ENCODE results near the gene CARF. TPM values are rescaled to one million over a fixed set of nuclear protein-coding genes. Genes with fewer than 3 reads are reported as not detected.
"Not testable (repeated sequence)": the region's sequence is repeated elsewhere in the genome, so short reads cannot be mapped to it uniquely, and the experiment has no call there.

Gene CARF
- total RNA-seq, 1 donor from 2014 or later, result 8.1 TPM

DNA sequence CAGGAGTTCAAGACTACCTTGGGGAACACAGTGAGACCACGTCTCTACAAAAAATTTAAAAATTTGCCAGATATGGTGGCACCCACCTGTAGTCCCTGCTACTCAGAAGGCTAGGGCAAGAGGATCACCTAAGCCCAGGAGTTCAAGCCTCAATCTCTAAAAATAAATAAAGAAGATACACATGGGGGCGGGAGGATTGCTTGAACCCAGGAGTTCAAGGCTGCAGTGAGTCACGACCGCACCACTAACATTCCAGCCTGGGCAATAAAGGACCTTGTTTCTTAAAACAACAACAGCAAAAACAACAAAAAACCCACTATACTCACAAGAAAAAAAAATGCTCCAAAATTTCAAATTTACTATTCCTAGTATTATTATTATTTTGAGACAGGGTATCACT is 30.5 kb upstream of the CARF start:
- no peak for DNase-seq
- H3K4me3 ChIP-seq, result no peak overlapping the region
- TF ChIP-seq, protein P1, sequence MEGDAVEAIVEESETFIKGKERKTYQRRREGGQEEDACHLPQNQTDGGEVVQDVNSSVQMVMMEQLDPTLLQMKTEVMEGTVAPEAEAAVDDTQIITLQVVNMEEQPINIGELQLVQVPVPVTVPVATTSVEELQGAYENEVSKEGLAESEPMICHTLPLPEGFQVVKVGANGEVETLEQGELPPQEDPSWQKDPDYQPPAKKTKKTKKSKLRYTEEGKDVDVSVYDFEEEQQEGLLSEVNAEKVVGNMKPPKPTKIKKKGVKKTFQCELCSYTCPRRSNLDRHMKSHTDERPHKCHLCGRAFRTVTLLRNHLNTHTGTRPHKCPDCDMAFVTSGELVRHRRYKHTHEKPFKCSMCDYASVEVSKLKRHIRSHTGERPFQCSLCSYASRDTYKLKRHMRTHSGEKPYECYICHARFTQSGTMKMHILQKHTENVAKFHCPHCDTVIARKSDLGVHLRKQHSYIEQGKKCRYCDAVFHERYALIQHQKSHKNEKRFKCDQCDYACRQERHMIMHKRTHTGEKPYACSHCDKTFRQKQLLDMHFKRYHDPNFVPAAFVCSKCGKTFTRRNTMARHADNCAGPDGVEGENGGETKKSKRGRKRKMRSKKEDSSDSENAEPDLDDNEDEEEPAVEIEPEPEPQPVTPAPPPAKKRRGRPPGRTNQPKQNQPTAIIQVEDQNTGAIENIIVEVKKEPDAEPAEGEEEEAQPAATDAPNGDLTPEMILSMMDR (IDR thresholded peaks at IDR 0.05; ENCODE audit: borderline replicate concordance), result no peak
- peaks cover 40% of the 10 kb centered on the region for H3K36me3 ChIP-seq
- peaks cover 8% of the 10 kb centered on the region for H3K4me1 ChIP-seq
- H3K9me3 ChIP-seq (replicated peaks), result no peaks in the 10 kb centered on the region
- H3K27ac ChIP-seq (replicated peaks), result no peak overlapping the region
- no peaks in the 10 kb centered on the region for H3K27me3 ChIP-seq (ENCODE audit: low read depth)
- intact Hi-C loops (cut with micrococcal nuclease), result no loop called here

DNA sequence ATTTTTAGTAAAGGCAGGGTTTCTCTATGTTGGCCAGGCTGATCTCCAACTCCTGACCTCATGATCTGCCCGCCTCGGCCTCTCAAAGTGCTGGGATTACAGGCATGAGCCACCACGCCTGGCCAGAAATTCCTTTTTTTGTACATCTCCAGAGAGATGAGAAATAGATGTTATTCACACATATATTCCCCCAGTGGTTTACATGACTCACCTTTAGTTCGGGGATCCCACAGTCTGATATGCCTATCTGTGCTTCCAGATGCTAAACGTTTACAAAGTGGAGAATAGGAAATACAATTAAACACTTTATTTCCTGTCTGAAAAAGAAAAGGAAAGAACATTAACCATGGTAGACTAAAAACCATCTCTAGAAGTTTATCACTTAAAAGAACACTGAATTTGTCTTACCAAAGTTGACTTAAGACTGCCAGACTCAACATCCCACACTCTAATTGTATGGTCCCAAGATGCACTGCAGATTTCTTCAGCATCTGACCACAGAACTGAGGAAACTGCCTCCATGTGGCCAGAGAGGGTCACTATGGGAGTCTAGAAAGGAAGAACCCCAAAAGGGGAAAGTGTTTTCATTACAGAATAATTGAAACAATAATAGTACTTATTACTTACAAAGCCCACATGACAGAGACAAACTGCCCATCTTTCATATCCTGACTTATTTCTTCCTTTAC is 27.9 kb upstream of the CARF start:
- H3K4me3 ChIP-seq, result no peak overlapping the region
- H3K27ac ChIP-seq (replicated peaks), result no peak overlapping the region
- peaks cover 8% of the 10 kb centered on the region for H3K4me1 ChIP-seq
- no peak for DNase-seq
- intact Hi-C loops (cut with micrococcal nuclease), result no loop called here
- peaks cover 49% of the 10 kb centered on the region for H3K36me3 ChIP-seq
- no peaks in the 10 kb centered on the region for H3K9me3 ChIP-seq (replicated peaks)
- no peaks in the 10 kb centered on the region for H3K27me3 ChIP-seq (ENCODE audit: low read depth)
- TF ChIP-seq, protein P1 (IDR thresholded peaks at IDR 0.05; ENCODE audit: borderline replicate concordance), result no peak

GRCh38 chr2:202885190-202885589 is 26.9 kb upstream of the CARF start:
- H3K27ac ChIP-seq (replicated peaks), result no peak overlapping the region
- intact Hi-C loops (cut with micrococcal nuclease), result no loop called here

GRCh38 chr2:202905507-202905906 is 6.6 kb upstream of the CARF start:
- DNase-seq; intact Hi-C loops (cut with micrococcal nuclease): not testable (repeated sequence)
- H3K4me1 ChIP-seq, result peaks cover 19% of the 10 kb centered on the region

More at GRCh38 chr2:202885190-202885589, 26.9 kb upstream of the CARF start:
- peaks cover 8% of the 10 kb centered on the region for H3K4me1 ChIP-seq
- DNase-seq, result no peak
- peaks cover 58% of the 10 kb centered on the region for H3K36me3 ChIP-seq
- no peaks in the 10 kb centered on the region for H3K27me3 ChIP-seq (ENCODE audit: low read depth)
- no peak overlapping the region for H3K4me3 ChIP-seq
- no peaks in the 10 kb centered on the region for H3K9me3 ChIP-seq (replicated peaks)
- TF ChIP-seq, protein P1 (IDR thresholded peaks at IDR 0.05; ENCODE audit: borderline replicate concordance), result no peak

GRCh38 chr2:202908186-202908585 is 3.9 kb upstream of the CARF start:
- intact Hi-C loops (cut with micrococcal nuclease), result no loop called here
- H3K27me3 ChIP-seq (ENCODE audit: low read depth), result no peaks in the 10 kb centered on the region
- H3K4me3 ChIP-seq, result no peak overlapping the region
- TF ChIP-seq, protein P1 (IDR thresholded peaks at IDR 0.05; ENCODE audit: borderline replicate concordance), result no peak
- H3K27ac ChIP-seq (replicated peaks), result no peak overlapping the region
- H3K36me3 ChIP-seq, result peaks cover 17% of the 10 kb centered on the region
- no peak for DNase-seq
- H3K4me1 ChIP-seq, result peaks cover 35% of the 10 kb centered on the region
- peaks cover 3% of the 10 kb centered on the region for H3K9me3 ChIP-seq (replicated peaks)

More at GRCh38 chr2:202905507-202905906, 6.6 kb upstream of the CARF start:
- not testable (repeated sequence) for H3K27ac ChIP-seq (replicated peaks); H3K9me3 ChIP-seq (replicated peaks); H3K27me3 ChIP-seq (ENCODE audit: low read depth); H3K4me3 ChIP-seq
- H3K36me3 ChIP-seq, result peaks cover 22% of the 10 kb centered on the region

GRCh38 chr2:202909394-202910192 is 2.5 kb upstream of the CARF start:
- DNase-seq, result no peak
- H3K27me3 ChIP-seq (ENCODE audit: low read depth), result no peaks in the 10 kb centered on the region
- H3K9me3 ChIP-seq (replicated peaks), result no peaks in the 10 kb centered on the region
- no peak overlapping the region for H3K27ac ChIP-seq (replicated peaks)
- intact Hi-C loops (cut with micrococcal nuclease), result no loop called here
- H3K36me3 ChIP-seq, result peaks cover 17% of the 10 kb centered on the region
- H3K4me1 ChIP-seq, result peaks cover 43% of the 10 kb centered on the region
- TF ChIP-seq, protein P1 (IDR thresholded peaks at IDR 0.05; ENCODE audit: borderline replicate concordance), result no peak
- peak overlapping the region; percentile 82 for H3K4me3 ChIP-seq

DNA sequence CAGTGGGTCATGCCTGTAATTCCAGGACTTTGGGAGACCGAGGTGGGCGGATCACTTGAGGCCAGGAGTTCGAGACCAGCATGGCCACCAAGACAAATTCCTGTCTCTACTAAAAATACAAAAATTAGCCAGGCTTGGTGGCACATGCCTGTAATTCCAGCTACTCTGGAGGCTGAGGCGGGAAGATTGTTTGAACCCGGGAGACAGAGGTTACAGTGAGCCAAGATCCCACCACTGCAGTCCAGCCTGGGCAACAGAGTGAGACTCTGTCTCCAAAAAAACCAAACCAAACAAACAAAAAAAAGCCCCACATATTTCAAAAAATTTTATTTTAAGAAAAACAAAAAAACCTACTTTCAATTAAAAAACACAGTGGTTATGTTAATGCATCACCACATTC is 1.8 kb upstream of the CARF start:
- Histone ChIP-seq H3K36me3 (peaks cover 14% of the 10 kb centered on the region), H3K4me3 (peak overlapping the region; percentile 82), H3K4me1 (peaks cover 43% of the 10 kb centered on the region)
- H3K27ac ChIP-seq (replicated peaks); H3K9me3 ChIP-seq (replicated peaks); intact Hi-C loops (cut with micrococcal nuclease); DNase-seq; H3K27me3 ChIP-seq (ENCODE audit: low read depth): not testable (repeated sequence)
